Keratinocyte (primary cell): ENCODE results near the gene FAM186B.
A peak's percentile ranks its signal among the peaks of the same experiment; 100 is the strongest.

Experiments
- CTCF ChIP-seq, 3 experiments: IDR thresholded peaks in 1 of 3; conservative IDR thresholded peaks in 1 of 3; optimal IDR thresholded peaks in 1 of 3; 2 replicates in 2 of 3; 3 replicates in 1 of 3; pipeline versions ENCODE3 to v1.5.1; 2011; ENCODE audit warnings: low read length in 3 of 3, mild to moderate bottlenecking in 3 of 3, moderate library complexity in 2 of 3, control low read depth in 1 of 3, inconsistent platforms in 1 of 3; ENCODE audit not compliant: insufficient read depth in 2 of 3; ENCODE audit errors: extremely low read depth in 1 of 3
- EZH2 ChIP-seq: IDR thresholded peaks from one replicate; pipeline ENCODE4 v1.6.1; 2012; ENCODE audit warnings: inconsistent platforms, mild to moderate bottlenecking, low read length, moderate library complexity

GRCh38 chr12:49548822-49549648 lies 56.4 kb downstream of the FAM186B start:
- peak in 1 of 3 experiments; percentile 5 for TF ChIP-seq CTCF (optimal IDR thresholded peaks at IDR 0.05 in 1 of 3, IDR thresholded peaks at IDR 0.05 in 1 of 3, conservative IDR thresholded peaks at IDR 0.05 in 1 of 3; ENCODE audit: extremely low read depth in 1 of 3, insufficient read depth in 2 of 3, low read length in 3 of 3)
- peak; percentile 41 for TF ChIP-seq EZH2
